NCI-H2029 treated with DMSO at 0.1 percent for 48 hours (cell line): ENCODE results near the gene C1QTNF2.

Source experiments
- DNase-seq: peaks from one replicate; lab custom pipeline; 2025; lab: John Stamatoyannopoulos, UW

C1QTNF2 gene

DNA sequence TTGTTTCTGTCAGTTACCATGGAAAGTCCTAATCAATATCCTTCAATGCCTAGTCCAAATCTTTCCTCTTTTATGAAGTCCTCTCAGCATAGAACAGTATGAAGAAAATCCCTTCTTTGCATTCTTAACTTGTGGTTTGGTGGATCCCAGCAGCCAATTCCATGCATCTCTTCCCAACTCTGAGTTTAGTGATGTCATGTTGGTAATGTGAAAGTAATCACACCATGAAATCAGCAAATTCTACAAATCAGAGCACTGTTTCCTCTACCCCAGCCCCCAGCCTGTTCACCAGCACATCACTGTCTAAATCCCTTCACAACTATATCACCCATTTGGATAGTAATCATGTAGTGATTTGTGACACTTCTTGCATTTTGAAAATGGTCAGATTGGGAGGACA is 4.7 kb upstream of the C1QTNF2 start:
- DNase-seq: no peak

DNA sequence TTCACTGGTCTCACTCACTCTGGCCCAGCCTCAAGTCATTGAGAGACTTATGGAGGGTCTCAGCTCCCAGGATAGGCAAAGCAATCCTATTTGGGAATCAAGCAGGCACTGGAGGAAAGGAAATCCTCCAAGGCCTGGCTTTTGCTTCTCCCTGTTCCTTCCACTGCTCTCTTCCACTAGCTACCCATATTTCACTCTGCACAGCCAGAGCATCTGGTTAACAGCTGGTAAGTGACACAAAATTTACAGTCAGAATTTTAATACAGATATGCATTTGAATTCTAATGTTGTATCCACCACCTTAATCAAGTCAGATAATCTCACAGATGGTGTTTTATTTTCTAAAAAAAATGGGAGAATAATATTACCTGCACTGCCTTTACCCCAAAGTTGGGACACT is 868 bp upstream of the C1QTNF2 start:
- DNase-seq: no peak

DNA sequence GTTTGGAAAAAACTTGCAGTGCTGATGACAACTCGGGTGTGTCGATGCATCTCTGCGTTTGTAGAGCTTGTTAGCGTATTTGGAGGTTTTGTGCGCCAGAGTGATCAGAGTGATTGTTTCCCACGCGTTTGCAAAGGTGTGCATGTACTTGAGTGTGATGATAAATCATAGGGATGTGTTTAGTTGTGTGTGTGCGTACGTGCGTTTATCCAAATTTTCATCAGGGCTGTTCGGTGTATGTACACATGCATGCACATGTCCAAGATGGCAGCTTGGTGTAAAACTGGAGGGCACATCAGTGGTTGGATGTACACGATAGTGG is 248 bp upstream of the C1QTNF2 start:
- no peak for DNase-seq

DNA sequence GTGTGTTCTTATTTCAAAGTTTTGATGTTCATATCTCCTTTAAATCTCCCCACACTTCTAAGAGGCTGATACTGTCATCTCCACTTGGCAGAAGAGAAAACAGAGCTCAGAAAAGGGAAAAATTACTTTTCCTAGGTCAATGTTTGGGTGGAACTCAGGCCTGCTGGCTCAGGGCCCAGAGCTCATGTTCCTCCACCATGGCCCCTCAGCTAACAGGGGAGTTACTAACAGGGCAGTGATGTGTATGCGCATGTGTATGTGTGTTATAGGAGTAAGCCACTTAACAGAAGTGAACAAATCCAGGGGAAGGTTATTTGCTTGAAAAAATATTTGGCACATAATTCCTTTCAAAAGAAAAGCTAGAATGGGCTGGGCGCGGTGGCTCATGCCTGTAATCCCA is 2.5 kb downstream of the C1QTNF2 start:
- no peak for DNase-seq

DNA sequence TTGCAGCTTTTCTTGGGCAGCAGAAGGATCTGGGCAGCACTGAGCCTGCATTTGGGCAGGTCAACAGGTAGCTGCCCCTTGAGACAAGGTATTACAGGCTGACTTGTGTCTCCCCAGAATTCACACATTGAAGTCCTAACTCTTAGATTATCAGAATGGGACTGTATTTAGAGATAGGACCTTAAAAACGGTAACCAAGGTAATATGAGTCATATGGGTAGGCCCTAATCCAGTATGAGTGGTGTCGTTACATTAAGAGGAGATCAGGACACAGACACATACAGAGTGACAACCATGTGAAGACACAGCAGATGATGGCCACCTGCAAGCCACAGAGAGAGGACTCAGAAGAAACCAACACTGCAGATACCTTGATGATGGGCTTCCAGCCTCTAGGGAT is 3.2 kb downstream of the C1QTNF2 start:
- DNase-seq: no peak

DNA sequence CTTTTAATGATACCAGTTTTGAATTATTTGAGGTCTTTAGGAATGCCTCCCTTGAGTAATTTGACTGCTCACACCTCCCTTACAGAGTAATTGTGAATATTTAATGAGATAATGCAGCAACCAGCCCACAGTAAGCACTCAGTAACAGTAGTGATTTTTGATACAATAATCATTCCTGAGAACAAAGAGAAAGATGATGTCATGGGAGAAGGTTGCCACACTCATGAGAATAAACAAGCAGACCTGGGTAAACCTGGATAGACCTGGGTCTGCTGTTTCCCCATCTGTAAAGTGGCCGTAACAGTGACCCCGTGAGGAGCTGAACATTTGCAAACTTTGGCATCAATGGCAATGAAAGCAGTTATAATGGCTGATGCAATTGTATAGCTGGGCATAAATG is 4.2 kb downstream of the C1QTNF2 start:
- DNase-seq: no peak

DNA sequence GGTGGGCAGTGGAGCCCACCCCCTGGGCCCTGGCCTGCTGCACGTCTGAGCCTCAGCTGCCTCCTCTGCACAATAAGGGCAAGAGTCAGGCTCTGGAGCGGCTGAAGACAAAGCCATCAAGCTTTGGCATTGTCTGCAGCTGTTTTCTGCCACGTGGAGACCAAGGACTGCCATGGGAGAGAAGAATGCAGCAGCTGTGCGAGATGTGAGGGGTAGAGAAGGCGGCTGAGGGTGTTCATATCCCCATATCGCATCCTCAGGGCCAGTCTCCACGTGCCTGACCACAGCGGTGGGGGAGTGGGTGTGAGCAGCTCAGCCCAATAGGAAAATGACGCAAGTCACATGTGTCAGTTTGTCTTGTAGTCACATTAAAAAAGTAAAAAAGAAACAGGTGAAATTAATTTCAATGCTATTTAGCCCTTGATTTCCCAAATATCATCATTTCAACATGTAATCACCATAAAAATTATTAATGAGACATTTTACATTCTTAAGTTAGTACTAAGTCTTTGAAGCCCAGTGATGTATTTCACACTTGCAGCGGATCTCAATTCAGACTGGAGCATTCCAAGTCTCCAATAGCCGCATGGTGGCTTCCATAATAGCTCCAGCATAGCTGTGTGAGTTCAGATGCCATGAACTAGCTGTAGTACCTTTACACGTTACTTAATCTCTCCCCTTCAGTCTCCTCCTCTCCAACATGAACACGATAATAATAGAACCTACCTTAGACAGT is 6.6 kb downstream of the C1QTNF2 start:
- no peak for DNase-seq

DNA sequence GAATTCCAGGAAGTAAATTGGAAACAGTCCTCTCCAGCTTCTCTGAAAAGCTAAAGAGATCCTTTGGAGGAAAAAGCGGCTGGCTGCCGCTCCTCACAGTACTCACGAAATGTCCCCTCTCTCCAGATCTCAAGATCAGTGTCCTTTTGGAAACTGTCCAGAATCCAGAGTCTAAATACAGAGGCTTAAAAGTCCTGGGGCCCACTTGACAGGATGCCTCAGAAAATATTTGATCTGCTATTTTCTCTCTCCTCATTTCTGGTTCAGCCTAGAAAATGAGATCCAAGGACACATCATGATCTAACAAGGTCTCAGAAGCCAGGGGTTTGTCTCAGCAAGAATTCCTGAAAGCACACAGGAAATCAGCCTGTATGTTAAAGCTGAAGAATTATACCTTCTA is 7.2 kb downstream of the C1QTNF2 start:
- DNase-seq: no peak

DNA sequence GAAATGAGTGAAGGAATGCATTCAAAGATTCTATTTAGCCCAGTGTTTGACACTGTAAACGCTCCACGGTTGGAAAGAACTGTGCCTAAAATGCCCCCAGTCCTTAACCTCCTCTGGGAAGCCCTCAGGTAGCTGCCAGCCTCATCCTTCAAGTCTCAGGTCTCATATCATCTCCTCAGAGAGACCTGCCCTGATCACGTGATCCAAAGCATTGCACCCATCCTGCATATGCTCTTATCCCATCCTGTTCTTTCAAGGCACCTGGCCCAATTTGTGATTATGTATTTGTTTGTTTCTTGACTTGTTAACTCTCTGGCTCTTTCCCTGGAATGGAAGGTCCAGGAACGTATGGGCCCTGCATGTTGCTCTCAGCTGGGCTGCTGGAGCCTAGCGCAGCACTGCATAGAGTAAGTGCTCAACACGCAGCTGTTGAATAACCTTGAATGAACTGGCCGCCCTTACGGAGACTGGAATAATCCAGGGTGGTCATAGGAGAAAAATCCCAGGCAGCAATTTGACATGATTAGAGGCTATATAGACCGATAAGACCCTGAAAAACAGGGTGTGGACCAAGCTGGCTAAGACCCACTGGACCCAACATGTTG is 8.7 kb downstream of the C1QTNF2 start:
- DNase-seq: no peak

DNA sequence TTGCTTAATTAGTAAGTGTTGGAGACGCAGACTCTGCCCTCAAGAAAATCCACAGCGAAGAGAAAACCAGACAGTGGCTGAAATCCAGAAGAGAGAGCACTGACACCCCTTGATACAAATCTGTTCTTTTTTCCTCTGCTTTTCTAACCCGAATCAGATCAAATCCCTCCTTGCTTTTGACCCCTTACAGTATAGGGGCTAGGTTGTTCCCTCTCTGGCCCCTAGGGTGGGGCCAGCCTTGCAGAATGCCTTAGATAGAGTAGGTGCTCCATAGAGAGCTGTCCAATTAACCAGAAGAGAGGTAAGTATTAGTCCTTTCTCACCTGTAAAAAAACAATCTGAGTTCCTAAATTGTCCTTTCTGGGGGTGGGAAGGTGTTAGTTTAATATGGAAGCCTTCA is 10.1 kb downstream of the C1QTNF2 start:
- DNase-seq: no peak

DNA sequence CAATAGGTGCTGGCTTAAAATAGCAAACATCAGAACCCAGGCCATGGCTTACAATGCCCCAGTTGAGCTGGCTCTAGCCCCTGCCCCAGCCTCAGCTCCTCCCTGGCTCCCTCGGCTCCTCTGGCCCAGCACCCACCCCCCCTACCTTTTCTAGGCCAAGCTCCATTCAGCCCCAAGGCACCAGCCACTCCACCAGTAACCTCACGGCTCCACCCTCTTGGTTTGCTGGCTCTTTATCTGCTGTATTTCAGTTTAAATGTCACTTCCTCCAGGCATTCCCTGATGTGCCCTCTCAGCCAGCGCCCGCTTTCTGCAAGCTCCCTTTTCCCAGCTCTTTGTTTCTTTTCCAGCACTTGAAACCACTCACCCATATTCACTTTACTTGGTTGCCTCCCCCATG is 10.6 kb downstream of the C1QTNF2 start:
- no peak for DNase-seq

DNA sequence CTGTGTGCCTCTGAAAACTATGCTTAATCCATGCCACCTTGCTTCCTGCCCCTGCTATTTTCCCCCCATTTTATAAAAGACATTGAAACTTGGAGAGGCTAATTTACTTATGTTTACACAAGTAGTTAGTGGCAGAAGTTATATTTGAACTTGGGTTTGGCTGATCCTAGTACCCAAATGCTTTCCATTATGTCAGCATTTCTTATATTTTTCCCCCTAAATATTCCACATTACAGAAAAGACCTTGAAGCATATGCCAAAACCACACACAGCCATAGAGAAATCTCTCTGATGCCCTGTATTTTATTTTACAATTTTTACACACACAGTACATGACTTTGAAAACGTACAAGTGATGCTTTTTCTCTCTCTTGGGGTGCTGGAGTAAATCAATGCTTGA is 11.2 kb downstream of the C1QTNF2 start:
- no peak for DNase-seq

DNA sequence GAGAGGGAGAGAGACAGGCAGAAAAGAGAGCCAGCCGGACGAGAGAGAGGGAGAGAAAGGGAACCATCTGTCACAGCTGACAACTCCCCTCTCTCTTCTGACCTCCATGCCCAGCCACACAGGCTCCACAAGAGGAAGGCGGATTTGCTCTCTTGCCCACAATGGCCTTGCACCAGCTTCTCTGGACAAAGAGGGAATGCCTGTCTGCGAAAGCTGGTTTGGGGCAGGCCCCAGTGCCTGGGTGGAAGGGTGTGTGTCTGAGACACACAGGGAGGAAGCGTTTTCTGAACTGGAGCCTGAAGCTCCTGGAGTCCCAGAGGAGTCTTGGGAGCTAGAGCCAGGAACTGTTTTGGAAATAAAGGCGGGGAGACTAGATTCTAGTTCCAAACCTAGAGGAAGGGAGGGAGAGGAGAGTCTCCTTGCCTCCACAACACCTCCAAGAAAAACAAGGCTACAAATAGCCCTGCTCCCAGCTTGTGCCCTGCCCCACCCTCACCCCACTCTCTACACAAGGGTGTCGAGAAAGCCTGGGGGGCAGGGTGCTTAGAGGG is 12.5 kb downstream of the C1QTNF2 start:
- DNase-seq: no peak

DNA sequence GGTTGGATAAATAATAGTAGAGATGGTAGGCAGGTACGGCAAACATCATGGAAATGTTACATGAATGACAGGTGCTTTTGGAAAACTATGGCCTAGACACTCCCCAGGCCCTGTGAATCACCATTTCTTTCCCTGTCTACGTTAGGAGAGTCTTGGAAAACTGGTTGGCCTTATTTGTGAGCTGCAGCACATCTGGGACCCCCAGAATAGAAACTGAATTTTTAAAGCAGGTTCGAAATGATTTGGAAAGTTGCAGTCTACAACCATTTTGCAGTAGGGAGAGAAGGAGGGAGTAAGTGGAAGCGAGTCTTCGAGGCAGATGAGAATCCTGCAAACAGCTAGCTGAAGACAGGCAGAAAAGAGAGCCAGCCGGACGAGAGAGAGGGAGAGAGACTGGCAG is 13.0 kb downstream of the C1QTNF2 start:
- no peak for DNase-seq

DNA sequence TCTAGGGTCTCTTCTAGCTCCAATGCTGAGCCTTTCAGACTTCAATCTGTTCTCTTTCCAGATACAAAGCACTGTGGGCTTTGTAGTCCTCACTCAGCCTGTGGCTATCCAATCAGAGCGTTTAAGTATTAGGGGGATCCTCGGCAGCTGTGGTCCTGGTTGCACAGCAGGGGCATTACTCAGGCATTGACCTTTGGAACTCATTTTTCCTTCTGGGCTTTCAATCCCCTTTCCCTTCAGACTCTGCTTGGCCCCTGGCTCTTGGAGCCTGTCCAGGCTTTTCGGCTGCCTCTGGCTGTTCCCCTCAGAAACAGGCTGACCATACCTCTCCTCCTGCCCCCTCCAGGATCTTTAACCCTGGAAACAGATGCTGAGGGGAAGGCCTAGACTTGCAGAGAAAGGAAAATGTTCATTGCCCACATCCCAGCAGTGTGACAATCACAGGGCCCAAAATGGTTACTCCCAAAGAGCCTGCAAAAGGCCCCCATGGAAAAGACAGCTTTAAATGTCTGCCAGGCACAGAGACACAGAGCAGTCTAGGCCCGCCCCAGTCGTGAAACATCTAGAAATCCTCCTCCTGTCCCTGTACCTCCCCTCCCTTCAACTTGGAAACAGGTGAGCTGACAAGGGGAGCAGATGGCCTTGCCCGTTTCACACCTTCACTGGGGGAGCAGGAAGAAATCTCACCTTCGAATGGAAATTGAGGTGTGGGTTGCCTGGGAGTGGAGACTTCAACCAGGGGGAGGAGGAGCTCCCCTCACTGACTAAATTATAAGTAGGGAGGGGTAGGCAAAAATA is 13.7 kb downstream of the C1QTNF2 start:
- DNase-seq: no peak

DNA sequence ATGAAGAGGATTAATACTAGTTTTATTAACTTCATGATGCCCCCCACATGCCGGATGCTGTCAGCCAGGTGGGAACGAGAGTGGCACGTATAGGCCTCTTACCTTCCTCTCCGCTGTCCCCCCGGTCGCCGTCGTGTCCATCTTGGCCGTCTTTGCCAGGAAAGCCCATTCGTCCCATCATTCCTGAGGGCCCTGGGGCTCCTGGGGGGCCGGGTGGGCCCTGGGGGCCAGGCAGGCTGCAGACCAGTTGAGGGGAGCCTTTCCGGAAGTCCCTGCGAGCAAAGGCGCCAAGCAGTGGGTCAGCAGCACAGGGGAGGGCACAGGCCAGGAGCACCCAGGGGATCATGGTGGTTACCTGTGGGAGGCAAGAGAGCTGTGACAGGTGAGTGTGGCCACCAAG is 15.8 kb downstream of the C1QTNF2 start:
- no peak for DNase-seq

DNA sequence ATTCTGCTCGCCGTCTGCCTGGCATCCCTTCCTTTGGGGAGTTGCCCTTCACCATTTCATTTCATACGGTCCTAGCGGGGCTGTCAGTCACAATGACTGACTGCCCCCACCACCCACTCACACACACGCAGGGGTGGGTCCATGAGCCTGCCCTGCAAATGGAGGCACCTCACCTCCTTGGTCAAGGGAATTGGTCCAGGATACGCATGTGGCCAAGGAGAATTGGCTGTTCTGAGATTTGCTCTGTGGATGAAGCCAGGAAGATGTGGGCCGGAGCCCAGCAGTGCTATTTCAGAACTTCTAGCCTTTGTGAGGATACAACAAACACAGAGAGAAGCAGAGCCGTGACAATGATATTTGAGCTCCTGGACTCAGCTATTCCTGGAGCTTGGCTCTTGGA is 17.0 kb downstream of the C1QTNF2 start:
- DNase-seq: no peak

DNA sequence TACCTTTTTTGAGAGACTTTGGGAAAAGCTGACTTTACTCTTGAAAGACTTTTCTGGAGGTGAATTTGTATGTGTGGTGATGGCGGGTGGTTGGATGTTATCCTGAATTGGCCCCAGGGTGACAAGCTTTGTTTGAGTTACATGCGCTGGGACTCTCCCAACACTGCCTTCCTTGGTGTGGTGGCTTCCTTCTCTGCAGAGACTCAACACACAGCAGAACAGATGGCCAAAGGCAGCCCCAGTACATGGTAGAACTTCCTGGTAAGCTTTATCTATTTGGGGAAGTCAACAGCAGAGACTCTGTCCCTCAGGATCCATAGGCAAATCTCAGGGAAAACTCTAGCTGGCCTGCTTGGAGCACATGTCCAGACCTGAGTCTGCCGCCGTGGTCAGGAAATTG is 18.1 kb downstream of the C1QTNF2 start:
- no peak for DNase-seq

DNA sequence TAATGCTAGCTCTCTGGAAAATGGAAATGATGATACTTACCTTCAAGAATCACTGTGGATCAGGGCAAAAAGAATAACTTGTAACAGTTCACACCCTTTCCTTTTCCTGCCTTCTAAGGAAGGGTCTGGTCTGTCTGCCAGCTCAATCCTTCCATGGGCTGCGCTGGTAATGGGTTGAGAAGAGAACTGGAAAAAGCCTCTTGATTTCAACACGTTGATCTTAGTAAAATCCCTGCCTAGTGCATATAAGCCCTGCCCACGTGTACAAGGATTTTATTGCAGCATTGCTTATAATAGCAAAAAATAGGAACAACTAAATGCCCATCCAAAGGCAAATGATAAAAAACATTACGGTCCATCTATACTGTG is 20.5 kb downstream of the C1QTNF2 start:
- no peak for DNase-seq

DNA sequence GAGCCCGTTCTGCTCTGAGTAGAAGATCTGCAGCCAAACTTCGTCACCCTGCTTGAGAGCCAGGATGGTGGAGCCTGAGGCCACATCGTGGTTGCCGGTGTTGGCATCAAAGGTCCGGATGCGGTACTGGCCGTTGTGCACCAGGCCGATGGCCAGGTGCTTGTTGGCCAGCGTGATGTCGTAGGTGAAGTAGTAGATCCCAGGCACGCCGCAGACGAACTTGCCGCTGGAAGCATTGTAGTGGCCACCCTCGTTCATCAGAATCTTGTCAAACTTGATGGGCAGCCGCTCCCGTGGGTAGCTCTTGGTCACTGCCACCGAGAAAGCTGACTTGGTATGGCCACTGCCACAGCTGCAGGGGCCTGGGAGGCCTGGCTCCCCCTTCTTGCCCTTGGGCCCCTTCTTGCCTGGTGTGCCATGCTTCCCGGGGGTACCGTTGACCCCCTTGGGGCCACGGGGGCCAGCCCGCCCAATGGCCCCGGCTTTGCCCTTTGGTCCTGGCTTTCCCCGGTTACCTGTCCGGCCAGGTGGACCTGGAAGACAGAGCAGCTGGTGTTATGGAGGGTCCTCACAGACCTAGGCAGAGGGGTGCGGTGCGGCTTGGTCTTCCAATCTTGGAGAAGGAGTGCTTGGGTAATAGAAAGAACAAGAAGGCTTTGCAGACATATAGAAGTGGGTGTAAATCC is 21.0 kb downstream of the C1QTNF2 start:
- DNase-seq: no peak

DNA sequence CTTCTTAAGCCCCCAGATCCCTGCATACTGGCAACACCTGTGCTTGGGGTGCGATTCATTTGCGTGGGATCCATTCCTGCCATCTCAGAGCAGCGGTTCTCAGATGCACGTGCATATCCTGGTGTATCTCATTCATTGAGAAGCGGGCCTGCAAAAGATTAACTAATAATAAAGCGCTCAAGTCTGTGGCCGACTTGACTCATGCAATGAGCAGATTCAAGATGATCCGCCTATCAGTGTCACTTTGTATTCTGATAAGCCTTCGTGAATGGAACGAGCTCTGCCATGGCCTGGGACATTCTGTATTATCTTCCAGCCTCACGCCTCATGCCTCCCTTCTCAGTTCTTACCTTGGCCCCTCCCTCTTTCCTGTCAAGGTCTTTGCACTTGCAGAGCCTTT is 22.3 kb downstream of the C1QTNF2 start:
- DNase-seq: no peak

DNA sequence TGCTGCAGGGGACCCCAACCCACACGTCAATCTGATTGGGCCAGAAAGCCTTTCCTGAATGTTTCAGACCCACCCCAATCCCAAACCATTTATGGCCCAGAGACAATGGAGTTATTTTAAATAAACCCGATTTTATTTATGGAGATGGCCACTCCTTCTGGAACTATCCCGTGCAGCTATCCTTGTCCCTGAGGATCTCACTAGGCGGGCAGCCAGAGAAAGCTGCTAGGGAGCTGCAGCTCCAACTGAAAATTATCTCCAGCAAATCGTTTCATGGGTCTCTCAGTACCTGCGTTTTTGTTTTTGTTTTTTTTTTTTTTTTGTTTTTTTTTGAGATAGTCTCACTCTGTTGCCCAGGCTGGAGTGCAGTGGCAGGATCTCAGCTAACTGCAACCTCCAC is 23.0 kb downstream of the C1QTNF2 start:
- no peak for DNase-seq
